Measurements from ENCODE around the gene JARID2.

The JARID2 gene

GRCh38 chr6:15513801-15514711 lies 268.2 kb downstream of the JARID2 start:
- DNase-seq: no peak

- no peak for DNase-seq
These were observed 269.4 kb downstream of the JARID2 start for GRCh38 chr6:15515226-15515625.

GRCh38 chr6:15515660-15516375 lies 269.9 kb downstream of the JARID2 start:
- DNase-seq: no peak

GRCh38 chr6:15516378-15516777 lies 270.5 kb downstream of the JARID2 start:
- DNase-seq: no peak

- no peak for DNase-seq
These were observed 271.2 kb downstream of the JARID2 start for GRCh38 chr6:15516923-15517560.

GRCh38 chr6:15517600-15517999 lies 271.7 kb downstream of the JARID2 start:
- no peak for DNase-seq

- DNase-seq: no peak
These were observed 272.2 kb downstream of the JARID2 start for GRCh38 chr6:15518057-15518456.

- DNase-seq: no peak
These were observed 273.0 kb downstream of the JARID2 start for GRCh38 chr6:15518878-15519277.

GRCh38 chr6:15519681-15520080 lies 273.8 kb downstream of the JARID2 start:
- no peak for DNase-seq

GRCh38 chr6:15520626-15521203 lies 274.8 kb downstream of the JARID2 start:
- no peak for DNase-seq

GRCh38 chr6:15521582-15521981 lies 275.7 kb downstream of the JARID2 start:
- no peak for DNase-seq

GRCh38 chr6:15522026-15522425 lies 276.2 kb downstream of the JARID2 start:
- no peak for DNase-seq

- DNase-seq: no peak
These were observed 276.6 kb downstream of the JARID2 start for GRCh38 chr6:15522427-15522826.

- DNase-seq: no peak
These were observed 277.1 kb downstream of the JARID2 start for GRCh38 chr6:15522856-15523529.

GRCh38 chr6:15523679-15524630 lies 278.1 kb downstream of the JARID2 start:
- no peak for DNase-seq

- DNase-seq: no peak
These were observed 279.1 kb downstream of the JARID2 start for GRCh38 chr6:15524861-15525401.

GRCh38 chr6:15526212-15526701 lies 280.4 kb downstream of the JARID2 start:
- DNase-seq: no peak

- no peak for DNase-seq
These were observed 282.2 kb downstream of the JARID2 start for GRCh38 chr6:15527838-15528617.

- DNase-seq: no peak
These were observed 283.0 kb downstream of the JARID2 start for GRCh38 chr6:15528870-15529269.

GRCh38 chr6:15530411-15530810 lies 284.5 kb downstream of the JARID2 start:
- DNase-seq: no peak

Data from GDM1 (cell line).